Measurements from ENCODE around the gene KIF21B. TPM values are rescaled to one million over a fixed set of nuclear protein-coding genes. Genes with fewer than 3 reads are reported as not detected.

KIF21B gene
- total and polyA plus RNA-seq, 9 of the 15 experiments (the other 6 are each of a cell fraction or from before 2014, with no cell fraction given) = 0.46 to 13.4 (median 5.9) TPM

- Histone ChIP-seq H3K4me1 (replicated peaks in 1 of 2; ENCODE audit: control insufficient read depth in 2 of 2, insufficient read depth in 2 of 2, low read length in 2 of 2) (peaks cover 0 to 10% of the 10 kb centered on the region in 2 experiments; a peak in 1 of 5 replicates), H3K4me3 (no peak overlapping the region), H3K4me2 (ENCODE audit: insufficient read depth, low read length) (no peak overlapping the region), H2AFZ (ENCODE audit: low read depth, low read length) (no peak overlapping the region), H3K79me2 (ENCODE audit: control insufficient read depth, insufficient read depth, low read length) (no peaks in the 10 kb centered on the region), H3K9ac (ENCODE audit: insufficient read depth in 1 of 2, low read depth in 2 of 2, low read length in 2 of 2) (no peak overlapping the region), H3K27ac (ENCODE audit: extremely low read depth, low read depth, low read length) (no peak overlapping the region), H4K20me1 (replicated peaks; ENCODE audit: control insufficient read depth, insufficient read depth, low read length) (0 out of 2 replicates have a peak, but pooled peaks cover 2% of the 10 kb centered on the region), H3K27me3 (ENCODE audit: control insufficient read depth in 2 of 2, insufficient read depth in 2 of 2, low read length in 2 of 2) (no peaks in the 10 kb centered on the region), H3K9me1 (ENCODE audit: control insufficient read depth, insufficient read depth, low read length) (no peaks in the 10 kb centered on the region), H3K36me3 (ENCODE audit: control insufficient read depth, insufficient read depth, low read length) (peaks cover 2% of the 10 kb centered on the region; the same call in 1 of the 3 replicates), H3K9me3 (replicated peaks; ENCODE audit: control insufficient read depth, insufficient read depth, low read depth, low read length) (no peaks in the 10 kb centered on the region)
- POLR2A ChIA-PET = interaction anchor here (2.1 kb wide), 1 partner anchor 14 kb away, joined by 6 read pairs; no protein-coding TSS in a partner anchor
- peak; percentile 48 for FAIRE-seq
- no peak for DNase-seq (ENCODE audit: extremely low read depth in 1 of 4, low spot score in 3 of 4)
- WGBS (ENCODE audit: insufficient coverage, low coverage, missing lambda C conversion rate) = 38% methylated on average over 4 of the region's 4 CpGs
- no peak for ATAC-seq
- no TSS peak for BruUV-seq (replicated peaks)
- in situ Hi-C loops (cut with MboI) = no loop called here
- intact Hi-C loops (cut with micrococcal nuclease) = no loop called here
- TF ChIP-seq ZNF23 (CRISPR knock-in tag; IDR thresholded peaks at IDR 0.05) (no peak), MAFF (IDR thresholded peaks at IDR 0.05; ENCODE audit: low read length) (no peak), POLR2AphosphoS2 (IDR thresholded peaks at IDR 0.05; ENCODE audit: low read length) (no peak), MLLT1 (IDR thresholded peaks at IDR 0.05) (no peak), USF1 (CRISPR knock-in tag; IDR thresholded peaks at IDR 0.05) (no peak), RBM34 (IDR thresholded peaks at IDR 0.05; ENCODE audit: borderline replicate concordance, insufficient read depth, low read length) (no peak), USF2 (CRISPR knock-in tag; IDR thresholded peaks at IDR 0.05) (no peak), RBM15 (IDR thresholded peaks at IDR 0.05; ENCODE audit: insufficient read depth, low read length) (no peak), MBD1 (CRISPR knock-in tag; IDR thresholded peaks at IDR 0.05) (no peak), SNIP1 (IDR thresholded peaks at IDR 0.05; ENCODE audit: low read depth) (no peak), ZNF274 (IDR thresholded peaks at IDR 0.05; ENCODE audit: borderline replicate concordance, low read depth, low read length) (no peak), ZNF311 (CRISPR knock-in tag; IDR thresholded peaks at IDR 0.05) (no peak), CREB1 (IDR thresholded peaks at IDR 0.05) (no peak), CREB1 (CRISPR knock-in tag; IDR thresholded peaks at IDR 0.05) (no peak), THRB (CRISPR knock-in tag; conservative IDR thresholded peaks at IDR 0.05) (no peak), ZBTB12 (CRISPR knock-in tag; IDR thresholded peaks at IDR 0.05) (no peak), TRIM24 (IDR thresholded peaks at IDR 0.05) (no peak)
- CTCF ChIA-PET (ENCODE audit: low intra/inter-chr PET ratio) = no interaction called here
Measured at GRCh38 chr1:200989337-200989736, 34.2 kb downstream of the KIF21B start.
